HG03066 (cell line): Measurements from ENCODE around the gene RAMACL.

Experiments
- ATAC-seq: cut with Tn5 transposase; IDR thresholded peaks from one replicate; pipeline ENCODE4 v1.9.1; 2021; ENCODE audit warnings: low read depth; ENCODE audit not compliant: unreplicated experiment

The RAMACL gene

DNA sequence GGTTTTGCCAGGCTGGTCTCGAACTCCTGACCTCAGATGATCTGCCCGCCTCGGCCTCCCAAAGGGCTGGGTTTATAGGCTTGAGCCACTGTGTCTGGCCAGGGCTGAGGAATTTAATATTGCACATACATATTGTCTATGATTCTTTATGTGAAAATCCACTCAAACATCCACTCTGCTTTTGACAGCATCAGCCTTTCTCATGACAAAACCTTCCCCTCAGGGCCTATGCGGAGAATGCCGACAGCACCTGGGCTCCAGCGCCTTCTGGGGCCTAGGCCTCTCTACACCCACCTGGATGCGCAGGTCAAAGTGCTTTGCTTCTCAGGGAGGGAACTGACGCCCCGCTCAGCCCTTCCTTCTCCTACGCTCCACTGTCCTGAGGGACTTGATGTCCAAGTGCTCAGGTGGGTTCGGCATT, 5.4 kb downstream of the RAMACL start:
- ATAC-seq = no peak

DNA sequence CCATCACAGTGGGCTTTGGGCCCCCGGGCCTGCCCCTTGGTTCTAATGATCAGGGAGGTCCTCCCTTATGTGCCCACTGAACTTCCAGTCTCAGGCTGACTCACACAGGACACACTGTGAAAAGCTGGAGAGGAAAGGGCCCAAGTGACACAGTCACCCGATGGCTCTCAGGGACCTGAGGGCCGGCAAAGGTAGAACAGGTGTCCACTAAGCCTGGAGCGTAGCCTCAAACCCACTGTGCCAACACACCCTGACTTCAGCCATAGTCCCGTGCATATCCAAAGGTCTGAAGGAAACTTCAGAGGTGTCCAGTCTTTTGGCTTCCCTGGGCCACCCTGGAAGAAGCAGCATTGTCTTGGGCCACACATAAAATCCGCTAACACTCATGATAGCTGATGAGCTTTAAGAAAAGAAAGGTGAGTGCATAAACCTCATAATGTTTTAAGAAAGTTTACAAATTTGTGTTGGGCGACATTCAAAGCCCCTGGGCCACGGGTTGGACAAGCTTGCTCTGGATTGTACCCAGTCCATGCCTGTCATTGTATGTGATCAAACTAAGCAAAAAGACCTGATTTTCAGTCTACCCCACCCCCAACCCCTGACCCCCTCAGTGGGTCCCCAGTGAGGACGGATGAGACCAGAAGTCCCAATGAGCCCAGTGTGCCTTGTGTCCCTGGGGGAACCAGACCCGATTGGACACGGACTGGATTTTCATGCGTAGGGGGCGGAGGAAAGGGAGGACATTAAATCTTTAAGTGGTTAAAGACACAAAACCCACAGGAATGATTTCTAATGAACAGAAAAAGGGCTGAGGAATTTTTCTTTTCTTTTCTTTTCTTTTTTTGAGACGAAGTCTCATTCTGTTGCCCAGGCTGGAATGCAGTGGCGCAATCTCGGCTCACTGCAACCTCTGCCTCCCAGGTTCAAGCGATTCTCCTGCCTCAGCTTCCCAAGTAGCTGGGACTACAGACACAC, 6.1 kb downstream of the RAMACL start:
- no peak for ATAC-seq

DNA sequence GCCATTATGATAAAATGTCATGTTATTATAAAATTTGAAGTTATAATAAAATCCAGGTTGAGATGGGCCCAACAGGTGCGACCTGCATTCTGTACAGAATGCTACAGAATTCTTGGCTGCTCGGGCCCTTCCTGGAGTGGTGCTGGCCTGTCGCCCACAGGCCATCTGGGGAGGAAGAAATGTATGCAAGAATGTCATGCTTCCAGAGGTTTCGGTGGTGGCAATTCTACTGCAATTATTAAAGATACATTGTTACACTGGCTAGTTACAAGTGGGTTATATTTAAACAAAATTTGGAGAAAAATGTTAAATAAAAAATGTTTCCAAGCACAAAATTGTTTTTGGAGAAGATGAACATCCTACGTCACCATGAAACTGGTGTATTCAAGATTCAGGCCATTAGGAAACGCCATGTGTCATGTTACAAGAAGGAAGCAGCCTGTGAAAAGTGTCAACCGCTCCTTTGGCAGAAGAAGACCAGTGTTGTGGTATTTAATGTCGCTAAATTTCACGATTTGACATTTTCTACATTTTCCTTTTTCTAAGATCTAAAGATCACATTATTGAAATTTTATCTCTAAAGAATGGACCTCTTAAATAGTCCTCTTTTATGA, 7.1 kb downstream of the RAMACL start:
- no peak for ATAC-seq

DNA sequence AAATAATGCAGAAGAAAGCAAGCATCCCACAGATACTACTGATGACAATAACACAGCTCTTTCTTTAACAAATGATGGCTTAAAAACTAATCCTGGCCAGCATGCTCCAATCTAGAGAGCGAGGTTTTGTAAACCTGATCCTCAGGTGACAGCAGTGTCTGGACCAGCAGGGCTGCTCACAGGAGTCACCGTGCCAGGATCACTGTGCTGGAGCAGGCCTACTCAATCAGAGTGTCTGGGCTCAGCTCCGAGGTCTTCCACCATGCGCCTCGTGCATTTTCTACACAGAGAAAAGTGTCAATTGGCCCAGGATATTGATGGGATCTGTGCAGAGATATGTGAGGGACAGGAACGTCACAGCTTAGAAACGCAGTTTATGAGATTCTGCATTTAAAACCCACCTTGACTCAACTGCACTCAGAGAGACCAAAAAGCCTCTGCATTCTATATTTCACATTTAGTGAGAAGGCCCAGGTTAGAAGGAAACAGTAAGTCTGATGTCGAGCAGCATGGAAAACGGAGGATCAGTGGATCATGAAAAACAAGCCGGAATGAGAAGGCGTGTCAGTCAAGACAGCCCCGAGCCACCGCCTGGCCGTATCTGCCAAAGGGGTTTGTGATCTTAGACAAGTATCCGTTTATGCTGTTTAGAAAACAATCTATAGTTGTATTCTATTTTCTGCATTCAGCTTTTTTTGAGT, 7.8 kb downstream of the RAMACL start:
- no peak for ATAC-seq

DNA sequence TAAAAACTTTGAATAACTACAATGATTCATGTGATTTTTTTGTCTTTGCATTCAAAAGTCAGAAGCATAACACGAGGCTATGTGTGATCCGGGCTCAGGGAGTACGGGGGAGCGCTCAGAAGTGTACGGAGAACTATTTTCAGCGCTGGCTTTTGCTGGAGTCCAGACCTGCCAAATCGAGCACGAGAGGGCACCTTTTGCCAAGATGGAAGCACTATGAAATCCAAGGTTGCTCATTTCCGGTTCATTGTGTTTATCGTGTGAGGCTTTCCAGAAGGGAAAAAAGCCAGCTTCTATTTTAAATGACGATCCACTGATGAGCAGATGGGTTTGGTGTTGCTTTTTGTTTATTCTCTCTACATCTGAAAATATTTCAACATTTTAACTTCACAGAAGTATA, 11.3 kb downstream of the RAMACL start:
- no peak for ATAC-seq

DNA sequence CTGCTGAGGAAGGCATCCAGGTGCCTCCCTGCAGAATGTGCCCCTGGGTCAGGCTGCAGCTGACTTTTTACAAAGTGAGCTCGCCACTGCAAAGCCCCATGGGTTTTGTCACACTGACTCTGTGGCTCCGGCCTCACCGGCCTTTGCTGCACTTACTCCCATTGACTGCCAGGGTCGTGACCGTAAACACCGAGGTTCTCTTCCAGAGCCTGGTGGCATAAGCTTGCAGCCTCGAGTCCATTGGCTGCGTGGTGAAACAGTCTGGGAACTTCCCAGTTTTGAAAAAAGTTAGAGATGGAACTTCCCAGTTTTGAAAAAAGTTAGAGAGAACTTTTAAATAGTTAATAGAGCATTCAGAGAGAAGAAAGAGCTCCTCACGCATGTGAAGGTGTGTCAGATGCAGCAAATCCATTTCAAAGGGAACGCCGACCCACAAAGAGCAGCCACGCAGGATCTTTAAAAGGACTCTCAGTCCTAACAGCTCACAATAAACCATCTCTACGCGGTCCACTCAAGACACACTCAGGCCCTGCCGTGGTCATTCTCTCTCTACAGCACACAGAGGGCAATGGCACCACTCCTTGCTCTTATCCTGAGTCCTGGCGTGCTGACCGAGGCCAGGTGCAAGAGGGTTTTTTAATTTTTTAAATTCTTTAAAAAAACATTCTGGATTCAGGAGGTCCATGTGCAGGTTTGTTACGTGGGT, 12.8 kb downstream of the RAMACL start:
- no peak for ATAC-seq

DNA sequence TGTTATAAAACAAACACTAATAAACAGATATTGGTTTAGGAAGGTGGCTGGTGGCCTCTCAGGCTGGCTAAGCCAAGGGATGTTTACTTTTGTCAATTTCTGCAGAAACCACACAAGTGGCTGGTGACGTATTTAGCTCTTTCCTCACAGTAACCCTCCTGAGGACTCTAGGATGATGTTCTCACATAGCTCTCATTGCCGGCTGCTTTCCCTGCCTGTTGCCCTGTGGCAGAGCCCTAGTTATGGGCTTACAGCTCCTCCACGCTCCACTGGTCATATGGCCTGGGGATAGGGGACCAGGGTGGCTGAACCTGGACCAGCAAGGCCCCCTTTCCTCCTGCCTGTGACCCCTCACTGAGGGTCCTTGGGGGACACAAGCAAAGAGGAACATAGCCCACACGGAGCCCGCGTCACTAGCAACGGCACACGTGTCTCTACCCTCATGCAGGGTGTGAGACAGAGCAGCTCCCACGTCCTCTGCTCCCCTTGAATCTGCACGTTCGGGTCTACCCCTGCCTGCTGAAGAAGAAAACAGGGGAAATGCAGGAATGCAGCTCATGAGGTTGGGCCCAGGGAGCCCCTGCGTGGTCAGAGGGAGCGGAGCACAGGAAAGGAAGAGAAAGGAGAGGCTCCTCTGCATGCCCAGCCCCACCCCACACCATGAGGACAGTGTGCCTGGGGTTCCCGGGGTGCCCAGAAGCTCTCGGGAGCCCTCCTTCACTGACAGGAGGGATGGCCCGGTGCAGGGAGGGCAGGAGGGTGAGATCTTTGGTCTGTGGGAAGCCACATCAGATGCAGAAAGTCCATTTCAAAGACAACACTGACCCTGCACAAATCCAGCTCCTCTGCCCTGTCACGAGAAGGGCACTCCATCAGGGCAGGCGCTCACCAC, 13.9 kb downstream of the RAMACL start:
- no peak for ATAC-seq

DNA sequence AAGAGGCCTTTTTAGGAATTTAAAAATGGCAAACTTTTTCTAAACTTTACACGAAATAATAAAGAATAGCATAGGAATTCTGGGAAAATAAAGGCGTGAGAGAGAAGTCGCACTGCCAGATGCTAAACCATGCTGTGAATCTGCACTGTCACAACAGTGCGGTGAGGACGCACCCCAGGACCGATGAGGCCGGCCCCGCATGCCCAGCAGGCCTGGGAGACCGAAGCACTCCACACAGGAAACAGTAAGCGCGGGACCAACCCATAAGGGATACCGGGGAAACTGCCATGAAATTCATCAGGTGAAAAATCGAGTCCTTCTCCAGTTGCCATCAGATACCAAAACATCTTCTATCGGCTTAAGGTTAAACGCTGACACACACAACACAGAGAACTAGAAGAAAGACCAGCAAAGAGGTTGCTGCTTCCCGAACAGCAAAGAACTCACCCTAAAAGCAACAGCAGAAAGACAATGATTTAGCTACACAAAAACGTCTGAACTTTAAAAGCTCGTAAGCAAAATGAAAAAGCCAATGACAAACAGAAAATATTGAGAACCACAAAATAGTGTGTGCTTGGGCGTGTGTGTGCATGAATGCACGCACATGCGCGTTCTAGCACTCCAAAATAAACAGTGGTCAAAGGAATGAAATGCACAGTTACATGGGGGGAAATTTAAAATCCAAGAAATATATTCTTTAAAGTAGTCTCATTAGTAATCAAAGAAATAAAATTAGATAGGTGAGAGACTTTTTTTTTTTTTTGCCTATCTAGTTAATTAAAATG, 15.4 kb downstream of the RAMACL start:
- no peak for ATAC-seq

DNA sequence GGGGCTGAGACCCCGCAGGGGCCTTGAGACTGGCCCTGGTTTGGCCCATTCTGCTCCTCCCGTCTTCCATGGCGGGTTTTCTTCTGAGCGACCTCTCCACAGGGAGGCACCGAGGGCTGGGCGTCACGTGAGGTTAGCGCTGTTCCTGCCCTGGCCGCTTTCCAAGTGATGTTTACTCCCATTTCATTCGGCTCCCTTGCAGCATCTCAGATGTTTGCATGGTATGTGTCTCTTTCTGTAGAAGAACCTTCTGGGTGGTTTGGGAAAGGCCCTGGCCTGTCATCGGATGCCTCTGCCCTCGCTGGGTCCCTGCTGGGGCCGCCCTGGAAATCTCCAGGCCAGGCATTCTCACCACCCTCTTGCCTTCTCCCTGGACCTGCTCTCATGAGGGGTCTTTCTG, 17.3 kb downstream of the RAMACL start:
- ATAC-seq = no peak

DNA sequence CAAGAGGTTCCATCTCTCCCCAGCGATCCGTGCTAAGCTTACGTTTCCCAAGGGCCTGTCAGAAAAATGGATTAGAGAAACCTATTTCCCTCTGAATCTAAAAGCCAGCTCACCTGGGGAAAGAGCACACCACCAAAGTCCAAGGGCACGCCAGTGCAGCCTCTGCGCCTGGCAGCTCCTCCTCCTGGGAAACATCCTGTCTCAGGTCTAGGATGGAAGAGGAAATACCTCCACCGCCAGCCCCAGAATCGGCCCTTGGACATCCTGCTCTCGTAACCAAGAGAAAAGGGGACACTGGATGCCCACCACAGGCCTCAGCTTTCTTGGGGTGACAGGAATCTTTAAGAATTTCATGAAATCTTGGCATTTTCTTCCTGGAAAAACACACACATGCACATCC, 18.7 kb downstream of the RAMACL start:
- ATAC-seq = no peak

DNA sequence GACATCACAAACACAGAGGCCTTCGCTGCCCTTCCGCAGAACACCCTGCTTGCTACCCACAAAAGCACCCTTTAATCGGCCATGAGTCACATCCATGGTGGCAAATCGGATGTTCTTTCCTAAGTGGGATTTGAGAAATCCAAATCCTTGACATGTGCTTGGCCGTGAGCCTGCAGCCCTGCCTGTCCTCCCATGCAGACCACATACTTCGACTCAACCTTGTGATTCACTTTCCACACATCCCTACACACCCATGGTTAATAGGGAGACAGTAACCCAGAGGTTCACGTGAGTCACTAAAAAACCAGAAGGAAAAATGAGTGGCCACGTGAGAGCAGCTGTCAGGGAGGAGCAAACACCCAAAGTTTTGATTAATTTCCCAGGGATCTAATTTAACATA, 19.4 kb downstream of the RAMACL start:
- no peak for ATAC-seq

DNA sequence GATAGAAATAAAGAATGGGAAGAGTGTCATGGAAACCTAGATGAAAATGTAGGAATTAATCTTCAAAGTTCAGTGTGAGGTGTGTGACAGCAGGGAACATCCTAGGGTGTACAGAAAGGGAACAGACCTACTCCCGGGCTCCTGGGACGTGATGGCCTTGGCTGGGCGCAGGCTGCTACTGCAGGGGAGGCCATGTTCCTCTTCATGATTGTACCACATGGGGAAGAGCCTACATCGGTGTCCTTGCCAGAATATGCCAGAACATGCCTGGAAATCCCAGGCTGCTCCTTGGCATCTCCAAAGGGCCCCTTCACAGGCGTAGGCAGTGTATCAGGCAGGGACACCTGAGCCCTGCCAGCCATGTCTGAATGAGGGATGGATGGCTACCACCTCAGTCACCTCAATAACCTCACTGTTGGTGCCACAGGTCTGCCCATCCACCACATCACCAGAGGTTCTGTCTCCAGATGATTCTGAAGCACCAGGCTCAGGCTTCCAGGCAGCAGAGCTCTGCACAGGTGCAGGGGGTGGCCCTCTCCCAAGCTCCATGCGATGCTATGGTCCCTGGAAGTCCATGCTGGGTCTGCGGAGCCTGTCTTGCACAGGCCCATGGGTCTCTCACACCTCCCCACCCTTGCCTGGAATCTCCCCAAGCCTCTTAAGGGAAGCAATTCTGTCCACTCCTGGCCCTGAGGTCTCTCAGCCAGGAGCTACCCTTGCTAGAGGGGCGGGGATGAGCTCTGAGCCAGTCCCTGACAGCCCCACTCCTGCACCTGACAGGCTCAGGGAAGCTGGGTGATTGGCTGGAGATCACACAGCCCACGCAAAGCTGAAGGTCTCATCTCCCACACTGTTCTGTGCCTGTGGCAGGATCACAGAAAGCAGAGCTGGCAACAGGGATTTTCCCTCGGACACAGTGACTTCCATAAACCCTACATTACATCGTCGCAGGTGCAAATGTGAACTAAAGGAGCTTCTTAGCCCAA, 20.2 kb downstream of the RAMACL start:
- no peak for ATAC-seq

DNA sequence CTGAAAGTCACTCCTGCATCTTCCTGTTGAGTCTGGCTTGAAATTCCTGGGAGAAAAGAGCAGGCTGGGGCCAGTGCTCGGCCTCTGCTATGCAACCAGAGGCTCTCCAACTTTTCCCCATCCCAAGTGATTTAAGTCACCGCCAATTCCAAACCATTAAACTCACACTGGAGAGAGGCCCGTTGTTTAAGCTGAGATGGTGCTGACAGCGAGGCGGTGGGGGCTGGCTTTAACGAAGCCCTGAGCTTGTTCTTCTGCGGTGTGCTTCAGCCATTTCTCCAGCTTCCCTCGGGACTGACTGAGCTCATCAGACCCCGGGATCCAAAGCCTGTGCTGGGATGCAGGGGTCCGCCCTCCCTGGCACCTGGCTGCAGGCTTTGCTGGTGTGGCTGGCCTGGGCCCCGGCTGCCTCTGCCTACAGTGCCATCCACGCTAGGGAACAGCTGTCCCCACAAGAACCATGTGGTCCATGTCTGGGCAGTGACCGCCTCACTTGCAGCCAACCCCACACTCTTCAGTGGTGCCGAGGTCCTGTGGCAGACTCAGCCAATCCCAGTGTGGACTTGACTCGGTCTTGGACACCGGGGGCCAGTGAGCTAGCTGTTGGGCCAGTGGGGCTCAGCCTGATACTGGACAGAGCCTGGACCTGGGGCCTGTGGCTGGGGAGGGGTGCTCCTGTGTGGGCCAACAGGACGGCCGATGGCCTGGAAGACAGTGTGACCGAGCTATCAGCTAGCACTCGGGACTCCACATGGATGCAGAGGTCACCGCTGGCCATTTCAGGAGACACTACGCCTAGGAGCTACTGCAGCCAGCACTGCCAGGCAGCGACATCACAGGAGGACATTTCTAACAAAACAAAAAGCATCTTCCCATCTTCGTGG, 21.2 kb downstream of the RAMACL start:
- no peak for ATAC-seq

DNA sequence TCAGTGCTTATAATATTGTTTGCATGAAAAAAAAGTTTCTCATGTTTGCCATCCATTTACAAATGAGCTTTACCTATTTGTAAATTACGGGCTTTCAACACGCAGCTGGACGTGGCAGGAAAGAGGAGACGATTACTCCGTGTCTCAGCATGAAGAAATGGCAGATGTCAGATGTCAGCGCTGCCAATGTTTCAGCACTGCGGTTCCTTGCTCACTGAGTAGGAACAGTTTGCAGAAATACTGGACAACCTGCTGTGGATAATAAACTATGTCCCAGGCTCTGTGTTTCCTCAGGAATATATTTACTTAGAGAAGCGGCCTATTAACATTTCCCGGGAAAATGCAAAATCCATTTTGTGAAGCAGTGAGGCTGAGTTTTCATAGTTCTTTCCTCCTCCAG, 22.7 kb downstream of the RAMACL start:
- ATAC-seq = no peak

DNA sequence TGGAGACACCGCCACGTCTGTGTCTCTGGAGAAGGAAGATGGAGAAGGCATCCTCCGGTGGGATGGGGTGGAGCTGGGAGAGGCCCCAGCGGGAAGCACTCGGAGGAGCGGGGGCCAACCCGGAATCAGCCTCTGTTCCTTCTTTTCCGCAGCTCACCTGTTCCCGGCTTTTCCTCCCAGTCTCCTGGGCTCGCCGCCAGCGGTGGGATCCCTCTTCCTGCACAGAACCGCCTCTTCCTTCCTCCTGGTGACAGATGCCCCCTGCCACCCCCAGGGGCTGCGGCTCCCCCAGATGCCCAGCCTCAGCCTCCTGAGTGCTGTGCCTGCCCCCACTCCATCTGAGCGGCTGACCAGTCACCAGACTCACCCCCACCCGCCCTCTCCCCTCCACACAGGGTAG, 23.3 kb downstream of the RAMACL start:
- no peak for ATAC-seq

DNA sequence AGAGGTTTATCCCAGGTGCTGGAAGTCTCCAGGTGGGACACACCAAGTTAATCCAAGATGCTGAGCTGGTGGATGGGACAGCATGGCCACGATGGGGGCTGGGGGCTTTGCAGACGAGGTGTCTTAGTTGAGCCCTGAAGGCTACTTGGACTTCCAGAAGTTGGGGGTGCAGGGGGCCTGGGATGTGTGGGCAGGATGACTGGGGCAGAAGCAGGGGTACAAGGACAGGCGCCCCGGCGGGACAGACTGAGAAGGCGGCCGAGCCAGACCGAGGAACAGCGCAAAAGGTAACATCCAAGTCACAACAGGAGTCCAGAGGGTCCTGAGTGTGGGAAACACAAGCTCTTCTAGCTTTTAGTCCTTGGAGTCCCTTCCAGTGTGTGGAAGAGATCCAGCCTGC, 23.8 kb downstream of the RAMACL start:
- no peak for ATAC-seq

DNA sequence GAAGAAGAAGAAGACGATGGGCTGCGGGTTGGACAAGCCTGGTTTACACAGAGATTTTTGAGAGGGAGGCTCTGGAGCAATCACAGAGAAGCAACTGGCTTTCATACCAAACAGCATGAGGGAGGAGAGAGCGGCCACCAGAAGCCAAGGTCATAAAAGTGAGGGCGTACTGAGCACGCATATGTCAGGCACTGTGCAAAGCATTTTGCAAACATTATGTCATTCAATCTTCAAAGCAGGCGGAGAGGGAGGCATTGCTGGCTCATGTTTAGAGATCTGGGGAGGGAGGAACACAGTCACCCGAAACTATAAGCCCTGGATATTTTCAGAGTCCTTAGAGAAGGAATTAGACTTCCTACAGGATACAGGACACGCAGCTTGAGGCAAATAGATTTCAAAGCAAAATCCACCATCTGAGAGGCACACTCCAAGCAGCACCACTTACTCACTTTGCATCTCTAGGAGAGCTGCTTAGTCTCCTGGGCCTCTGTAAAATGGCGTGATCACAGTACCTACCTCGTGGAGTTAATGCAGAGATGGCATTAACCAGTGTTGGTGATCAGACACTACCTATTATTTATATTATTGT, 24.6 kb downstream of the RAMACL start:
- no peak for ATAC-seq
